GM19351 (cell line): ENCODE results near the gene PRAMEF11.

ENCODE experiments used
- ATAC-seq: cut with Tn5 transposase; IDR thresholded peaks from one replicate; pipeline ENCODE4 v1.9.1; 2021; ENCODE audit warnings: mild to moderate bottlenecking, moderate library complexity; ENCODE audit not compliant: unreplicated experiment

PRAMEF11 gene

DNA sequence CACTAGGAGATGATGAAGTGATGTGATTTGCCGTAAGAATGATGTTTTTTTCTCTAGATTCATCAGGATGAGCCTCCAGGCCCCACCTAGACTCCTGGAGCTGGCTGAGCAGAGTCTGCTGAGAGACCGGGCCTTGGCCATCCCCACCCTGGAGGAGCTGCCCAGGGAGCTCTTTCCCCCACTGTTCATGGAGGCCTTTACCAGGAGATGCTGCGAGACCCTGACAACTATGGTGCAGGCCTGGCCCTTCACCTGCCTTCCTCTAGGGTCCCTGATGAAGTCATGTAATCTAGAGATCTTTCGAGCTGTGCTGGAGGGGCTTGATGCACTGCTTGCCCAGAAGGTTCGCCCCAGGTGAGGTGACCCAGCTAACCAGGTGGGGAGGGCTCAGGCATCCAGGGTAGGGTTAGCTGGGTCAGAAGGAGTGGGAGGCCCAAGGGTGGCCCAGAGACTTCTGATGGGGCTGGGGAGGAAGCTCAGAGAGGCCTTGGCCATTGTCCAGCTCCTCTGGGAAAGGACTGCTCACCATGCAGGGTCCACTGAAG, 56.3 kb downstream of the PRAMEF11 start:
- no peak for ATAC-seq
